ENCODE results near the gene PODXL2. TPM values are rescaled to one million over a fixed set of nuclear protein-coding genes. Genes with fewer than 3 reads are reported as not detected.
"Not testable (repeated sequence)": the region's sequence is repeated elsewhere in the genome, so short reads cannot be mapped to it uniquely, and the experiment has no call there.

The PODXL2 gene
- total RNA-seq, 1 donor from 2014 or later, result 1.4 TPM

- intact Hi-C loops (cut with DNase I), result no loop called here
- no peak for DNase-seq (ENCODE audit: missing footprints)
- no peak for ATAC-seq
These were observed 51.2 kb downstream of the PODXL2 start for GRCh38 chr3:127680146-127680661.

- ATAC-seq, result no peak
- no peak for DNase-seq (ENCODE audit: missing footprints)
- intact Hi-C loops (cut with DNase I), result no loop called here
These were observed 51.8 kb downstream of the PODXL2 start for GRCh38 chr3:127680798-127681221.

- ATAC-seq; intact Hi-C loops (cut with DNase I); DNase-seq (ENCODE audit: missing footprints): not testable (repeated sequence)
These were observed 53.2 kb downstream of the PODXL2 start for GRCh38 chr3:127682175-127682554.

GRCh38 chr3:127682561-127682960, 53.6 kb downstream of the PODXL2 start:
- ATAC-seq (no peak), DNase-seq (ENCODE audit: missing footprints) (no peak)
- intact Hi-C loops (cut with DNase I), result no loop called here

GRCh38 chr3:127684871-127685707, 56.1 kb downstream of the PODXL2 start:
- ATAC-seq (no peak), DNase-seq (ENCODE audit: missing footprints) (no peak)
- intact Hi-C loops (cut with DNase I), result no loop called here

- intact Hi-C loops (cut with DNase I), result no loop called here
- DNase-seq (ENCODE audit: missing footprints), result no peak
- no peak for ATAC-seq
These were observed 56.9 kb downstream of the PODXL2 start for GRCh38 chr3:127685708-127686511.

GRCh38 chr3:127686512-127686894, 57.5 kb downstream of the PODXL2 start:
- intact Hi-C loops (cut with DNase I), result no loop called here
- ATAC-seq, result no peak
- no peak for DNase-seq (ENCODE audit: missing footprints)

GRCh38 chr3:127687228-127687737, 58.3 kb downstream of the PODXL2 start:
- DNase-seq (ENCODE audit: missing footprints) (no peak), ATAC-seq (no peak)
- intact Hi-C loops (cut with DNase I), result no loop called here

- DNase-seq (ENCODE audit: missing footprints), result no peak
- intact Hi-C loops (cut with DNase I), result no loop called here
- peak; percentile 2 for ATAC-seq
These were observed 59.0 kb downstream of the PODXL2 start for GRCh38 chr3:127688022-127688415.

- intact Hi-C loops (cut with DNase I), result no loop called here
- DNase-seq (ENCODE audit: missing footprints), result no peak
These were observed 59.7 kb downstream of the PODXL2 start for GRCh38 chr3:127688416-127689265.

GRCh38 chr3:127689266-127689860, 60.4 kb downstream of the PODXL2 start:
- no peak for DNase-seq (ENCODE audit: missing footprints)
- ATAC-seq, result no peak
- intact Hi-C loops (cut with DNase I), result no loop called here

More at GRCh38 chr3:127688416-127689265, 59.7 kb downstream of the PODXL2 start:
- ATAC-seq, result peak; percentile 29

- DNase-seq (ENCODE audit: missing footprints), result no peak
- intact Hi-C loops (cut with DNase I), result no loop called here
- ATAC-seq, result no peak
These were observed 61.1 kb downstream of the PODXL2 start for GRCh38 chr3:127690106-127690505.

GRCh38 chr3:127690823-127691452, 62.0 kb downstream of the PODXL2 start:
- DNase-seq (ENCODE audit: missing footprints) (no peak), ATAC-seq (peak; percentile 56)
- intact Hi-C loops (cut with DNase I), result no loop called here

- ATAC-seq (no peak), DNase-seq (ENCODE audit: missing footprints) (no peak)
- intact Hi-C loops (cut with DNase I), result no loop called here
These were observed 62.5 kb downstream of the PODXL2 start for GRCh38 chr3:127691489-127691888.

- DNase-seq (ENCODE audit: missing footprints) (no peak), ATAC-seq (no peak)
- intact Hi-C loops (cut with DNase I), result no loop called here
These were observed 63.0 kb downstream of the PODXL2 start for GRCh38 chr3:127691974-127692373.

GRCh38 chr3:127692501-127693335, 63.7 kb downstream of the PODXL2 start:
- intact Hi-C loops (cut with DNase I), result no loop called here
- no peak for DNase-seq (ENCODE audit: missing footprints)
- ATAC-seq, result no peak

- no peak for DNase-seq (ENCODE audit: missing footprints)
- intact Hi-C loops (cut with DNase I), result no loop called here
- ATAC-seq, result no peak
These were observed 64.4 kb downstream of the PODXL2 start for GRCh38 chr3:127693336-127693843.

Measured in Right ventricle myocardium inferior (tissue), 1 donor.